ENCODE data around the gene EIF2AK3.

EIF2AK3 gene

DNA sequence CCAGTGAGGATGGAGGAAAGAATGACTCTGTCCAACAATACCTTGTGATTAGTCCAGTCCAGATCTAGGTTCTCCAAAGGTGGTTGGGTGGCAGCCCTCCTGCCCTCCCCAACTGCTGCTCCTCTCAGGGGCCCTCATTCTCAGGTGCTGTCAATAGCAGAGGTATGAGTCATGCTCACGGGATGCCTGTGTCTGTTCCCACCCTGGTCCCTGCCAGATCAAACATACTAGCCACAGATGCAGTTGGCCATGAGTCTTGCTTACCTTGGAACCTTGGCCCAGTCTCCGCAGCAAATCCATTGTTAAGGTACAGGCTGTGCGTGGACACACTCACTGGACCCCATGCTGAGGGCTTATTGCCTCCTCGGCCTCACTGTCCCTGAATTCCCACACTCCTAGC is 39.3 kb upstream of the EIF2AK3 start:
- TF ChIP-seq ZFX (IDR thresholded peaks at IDR 0.05; ENCODE audit: borderline replicate concordance), result no peak
- TF ChIP-seq, protein P1, sequence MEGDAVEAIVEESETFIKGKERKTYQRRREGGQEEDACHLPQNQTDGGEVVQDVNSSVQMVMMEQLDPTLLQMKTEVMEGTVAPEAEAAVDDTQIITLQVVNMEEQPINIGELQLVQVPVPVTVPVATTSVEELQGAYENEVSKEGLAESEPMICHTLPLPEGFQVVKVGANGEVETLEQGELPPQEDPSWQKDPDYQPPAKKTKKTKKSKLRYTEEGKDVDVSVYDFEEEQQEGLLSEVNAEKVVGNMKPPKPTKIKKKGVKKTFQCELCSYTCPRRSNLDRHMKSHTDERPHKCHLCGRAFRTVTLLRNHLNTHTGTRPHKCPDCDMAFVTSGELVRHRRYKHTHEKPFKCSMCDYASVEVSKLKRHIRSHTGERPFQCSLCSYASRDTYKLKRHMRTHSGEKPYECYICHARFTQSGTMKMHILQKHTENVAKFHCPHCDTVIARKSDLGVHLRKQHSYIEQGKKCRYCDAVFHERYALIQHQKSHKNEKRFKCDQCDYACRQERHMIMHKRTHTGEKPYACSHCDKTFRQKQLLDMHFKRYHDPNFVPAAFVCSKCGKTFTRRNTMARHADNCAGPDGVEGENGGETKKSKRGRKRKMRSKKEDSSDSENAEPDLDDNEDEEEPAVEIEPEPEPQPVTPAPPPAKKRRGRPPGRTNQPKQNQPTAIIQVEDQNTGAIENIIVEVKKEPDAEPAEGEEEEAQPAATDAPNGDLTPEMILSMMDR (IDR thresholded peaks at IDR 0.05), result no peak

DNA sequence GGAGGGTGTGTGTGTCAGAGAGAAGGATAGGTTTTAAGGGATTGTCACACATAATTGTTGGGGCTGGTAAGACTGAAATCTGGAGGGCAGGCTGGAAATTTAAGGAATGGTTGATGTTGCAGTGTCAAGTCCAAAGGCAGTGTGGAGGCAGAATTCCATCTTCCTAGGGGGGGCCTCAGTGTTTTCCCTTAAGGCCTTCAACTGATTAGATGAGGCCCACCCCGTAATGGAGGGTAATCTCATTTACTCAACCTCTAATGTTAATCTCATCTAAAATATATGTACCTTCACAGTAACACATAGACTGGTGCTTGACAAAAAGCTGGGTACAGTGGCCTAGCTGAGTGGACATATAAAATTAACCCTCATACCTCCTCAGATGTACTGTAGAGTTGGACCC is 33.4 kb upstream of the EIF2AK3 start:
- H3K27ac ChIP-seq, result no peak overlapping the region
- no peak for TF ChIP-seq ZFX (IDR thresholded peaks at IDR 0.05; ENCODE audit: borderline replicate concordance)
- TF ChIP-seq, protein P1 (IDR thresholded peaks at IDR 0.05), result no peak

More for the DNA sequence above, 39.3 kb upstream of the EIF2AK3 start:
- no peak overlapping the region for H3K27ac ChIP-seq

GRCh38 chr2:88659538-88659915 is 32.3 kb upstream of the EIF2AK3 start:
- peak overlapping the region; percentile 69 for H3K27ac ChIP-seq
- TF ChIP-seq, protein P1 (IDR thresholded peaks at IDR 0.05), result no peak
- no peak for TF ChIP-seq ZFX (IDR thresholded peaks at IDR 0.05; ENCODE audit: borderline replicate concordance)

GRCh38 chr2:88658881-88659537 is 31.7 kb upstream of the EIF2AK3 start:
- TF ChIP-seq, protein P1 (IDR thresholded peaks at IDR 0.05), result no peak
- no peak for TF ChIP-seq ZFX (IDR thresholded peaks at IDR 0.05; ENCODE audit: borderline replicate concordance)
- H3K27ac ChIP-seq, result peak overlapping the region; percentile 69

GRCh38 chr2:88658326-88658725 is 31.1 kb upstream of the EIF2AK3 start:
- TF ChIP-seq ZFX (IDR thresholded peaks at IDR 0.05; ENCODE audit: borderline replicate concordance), result no peak
- TF ChIP-seq, protein P1 (IDR thresholded peaks at IDR 0.05), result no peak
- peak overlapping the region; percentile 69 for H3K27ac ChIP-seq

- TF ChIP-seq, protein P1 (IDR thresholded peaks at IDR 0.05), result no peak
- no peak for TF ChIP-seq ZFX (IDR thresholded peaks at IDR 0.05; ENCODE audit: borderline replicate concordance)
- H3K27ac ChIP-seq, result no peak overlapping the region
Observed at GRCh38 chr2:88657131-88657530, 29.9 kb upstream of the EIF2AK3 start.

DNA sequence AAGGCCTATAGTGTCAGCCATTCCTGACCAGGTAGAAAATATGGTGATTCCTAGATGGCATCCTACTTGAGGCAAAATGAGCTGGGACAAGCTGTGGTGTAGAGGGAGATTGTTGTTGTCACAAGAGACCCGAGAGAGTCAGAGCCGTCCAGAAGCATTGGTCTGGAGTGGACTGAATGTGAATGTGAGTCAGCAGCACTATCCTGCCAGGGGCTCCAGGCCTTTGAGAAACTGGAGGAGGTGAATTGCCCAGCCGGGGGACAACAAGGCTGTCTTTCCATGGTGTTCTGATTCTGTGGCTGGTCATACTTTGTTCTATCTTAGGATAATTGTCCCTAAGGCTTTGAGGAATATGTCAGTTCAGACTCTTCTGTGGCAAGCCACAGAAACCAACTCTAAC is 29.4 kb upstream of the EIF2AK3 start:
- H3K27ac ChIP-seq, result no peak overlapping the region
- TF ChIP-seq ZFX (IDR thresholded peaks at IDR 0.05; ENCODE audit: borderline replicate concordance), result no peak
- TF ChIP-seq, protein P1 (IDR thresholded peaks at IDR 0.05), result no peak
